ENCODE results near the gene TFCP2. TPM values are rescaled to one million over a fixed set of nuclear protein-coding genes. Genes with fewer than 3 reads are reported as not detected.

TFCP2 gene
- total RNA-seq, 1 experiment from 2014 or later: 27.3 TPM

DNA sequence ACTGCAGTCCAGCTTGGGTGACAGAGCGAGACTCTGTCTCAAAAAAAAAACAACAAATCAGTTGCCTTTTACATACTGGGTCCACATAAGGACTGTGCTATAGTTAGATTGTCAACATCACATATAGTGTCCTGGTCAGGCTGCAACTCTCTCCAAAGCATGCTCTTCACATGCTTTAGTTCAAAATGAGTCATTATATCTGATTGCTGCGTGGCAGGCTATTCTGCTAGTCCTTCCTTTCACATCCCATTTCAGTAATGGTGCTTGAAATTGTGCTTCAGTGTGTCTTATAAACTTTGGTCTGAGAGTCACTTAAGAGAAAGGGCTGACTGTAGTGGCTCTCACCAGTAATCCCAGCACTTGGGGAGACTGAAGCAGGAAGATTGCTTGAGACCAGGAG is 117.9 kb downstream of the TFCP2 start:
- Histone ChIP-seq H2AFZ (ENCODE audit: low read length) (no peak overlapping the region), H3K79me2 (ENCODE audit: low read length) (peaks cover 13% of the 10 kb centered on the region), H3K36me3 (ENCODE audit: low read depth, low read length) (peaks cover 49% of the 10 kb centered on the region), H3K4me1 (ENCODE audit: insufficient read depth, low read length) (peaks cover 7% of the 10 kb centered on the region; the same call in 1 of the 2 replicates), H3K4me2 (ENCODE audit: low read length) (no peak overlapping the region), H3K9ac (ENCODE audit: low read length) (no peak overlapping the region), H3K4me3 (ENCODE audit: low read length) (no peak overlapping the region), H3F3A (ENCODE audit: low read length, unreplicated experiment) (no peaks in the 10 kb centered on the region), H3K27me3 (ENCODE audit: low read length) (no peaks in the 10 kb centered on the region), H3K9me2 (replicated peaks; ENCODE audit: low read length) (no peaks in the 10 kb centered on the region), H4K20me1 (ENCODE audit: low read length) (no peaks in the 10 kb centered on the region), H3K27ac (ENCODE audit: low read length) (no peak overlapping the region), H3K9me3 (ENCODE audit: low read length) (no peaks in the 10 kb centered on the region)
- POLR2A ChIA-PET (ENCODE audit: unreplicated experiment): no interaction called here
- intact Hi-C loops (cut with micrococcal nuclease): no loop called here
- DNase-seq (no peak), ATAC-seq (no peak)
- BruUV-seq (replicated peaks): no TSS peak
- CTCF ChIA-PET: no interaction called here
- TF ChIP-seq CTCF (conservative IDR thresholded peaks at IDR 0.05; ENCODE audit: low read depth, low read length): no peak
- TF ChIP-seq EZH2 (IDR thresholded peaks at IDR 0.05; ENCODE audit: low read length, unreplicated experiment): no peak
- TF ChIP-seq EZH2phosphoT487 (IDR thresholded peaks at IDR 0.05; ENCODE audit: borderline replicate concordance, low read length): no peak

DNA sequence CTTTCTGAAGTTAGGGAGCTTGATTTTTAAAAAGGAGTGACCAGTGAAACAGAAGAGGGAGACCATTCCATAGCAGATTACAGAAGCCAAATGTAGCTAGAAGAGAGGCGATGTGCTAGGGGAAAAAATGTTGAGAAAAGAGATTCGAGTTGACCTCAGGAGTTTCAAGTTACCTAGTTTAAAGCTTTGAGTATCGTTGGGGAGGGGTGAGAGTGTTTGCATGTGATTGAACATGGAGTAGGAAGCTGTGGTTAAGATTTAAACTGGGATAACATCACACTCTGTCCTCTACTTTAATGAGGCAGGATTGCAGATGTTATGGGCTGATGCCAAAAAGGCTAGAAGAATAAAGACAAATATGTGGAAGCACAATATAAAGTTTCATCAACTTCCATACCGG is 121.1 kb downstream of the TFCP2 start:
- CTCF ChIA-PET: no interaction called here
- BruUV-seq (replicated peaks): no TSS peak

More for the DNA sequence above, 121.1 kb downstream of the TFCP2 start:
- peaks cover 30% of the 10 kb centered on the region for H3K36me3 ChIP-seq (ENCODE audit: low read depth, low read length)
- no peak overlapping the region for H3K27ac ChIP-seq (ENCODE audit: low read length)
- intact Hi-C loops (cut with micrococcal nuclease): no loop called here
- POLR2A ChIA-PET (ENCODE audit: unreplicated experiment): interaction anchor here (0.6 kb wide), 1 partner anchor 761 kb away, joined by 3 read pairs; no protein-coding TSS in a partner anchor
- no peak overlapping the region for H2AFZ ChIP-seq (ENCODE audit: low read length)
- no peaks in the 10 kb centered on the region for H3F3A ChIP-seq (ENCODE audit: low read length, unreplicated experiment)
- H3K4me1 ChIP-seq (ENCODE audit: insufficient read depth, low read length): peaks cover 19% of the 10 kb centered on the region
- no peaks in the 10 kb centered on the region for H3K9me3 ChIP-seq (ENCODE audit: low read length)
- H3K27me3 ChIP-seq (ENCODE audit: low read length): no peaks in the 10 kb centered on the region
- ATAC-seq (no peak), DNase-seq (no peak)
- no peak overlapping the region for H3K4me3 ChIP-seq (ENCODE audit: low read length)
- H4K20me1 ChIP-seq (ENCODE audit: low read length): no peaks in the 10 kb centered on the region
- no peak overlapping the region for H3K4me2 ChIP-seq (ENCODE audit: low read length)
- H3K9ac ChIP-seq (ENCODE audit: low read length): no peak overlapping the region
- H3K9me2 ChIP-seq (replicated peaks; ENCODE audit: low read length): no peaks in the 10 kb centered on the region
- no peak for TF ChIP-seq CTCF (conservative IDR thresholded peaks at IDR 0.05; ENCODE audit: low read depth, low read length)
- TF ChIP-seq EZH2phosphoT487 (IDR thresholded peaks at IDR 0.05; ENCODE audit: borderline replicate concordance, low read length): no peak
- TF ChIP-seq EZH2 (IDR thresholded peaks at IDR 0.05; ENCODE audit: low read length, unreplicated experiment): no peak
- H3K79me2 ChIP-seq (ENCODE audit: low read length): peaks cover 32% of the 10 kb centered on the region
